Endometrium (tissue), 2 donors: ENCODE results near the gene NTNG2.
"Not testable (repeated sequence)": the region's sequence is repeated elsewhere in the genome, so short reads cannot be mapped to it uniquely, and the experiment has no call there.

ENCODE experiments used
- FAIRE-seq: peaks from 2 replicates; lab custom pipeline; 2012; peaks lifted over from hg19 to GRCh38; lab: Jason Lieb, UNC
- donor health status: control.
- donor health status: control.

Gene NTNG2, protein sequence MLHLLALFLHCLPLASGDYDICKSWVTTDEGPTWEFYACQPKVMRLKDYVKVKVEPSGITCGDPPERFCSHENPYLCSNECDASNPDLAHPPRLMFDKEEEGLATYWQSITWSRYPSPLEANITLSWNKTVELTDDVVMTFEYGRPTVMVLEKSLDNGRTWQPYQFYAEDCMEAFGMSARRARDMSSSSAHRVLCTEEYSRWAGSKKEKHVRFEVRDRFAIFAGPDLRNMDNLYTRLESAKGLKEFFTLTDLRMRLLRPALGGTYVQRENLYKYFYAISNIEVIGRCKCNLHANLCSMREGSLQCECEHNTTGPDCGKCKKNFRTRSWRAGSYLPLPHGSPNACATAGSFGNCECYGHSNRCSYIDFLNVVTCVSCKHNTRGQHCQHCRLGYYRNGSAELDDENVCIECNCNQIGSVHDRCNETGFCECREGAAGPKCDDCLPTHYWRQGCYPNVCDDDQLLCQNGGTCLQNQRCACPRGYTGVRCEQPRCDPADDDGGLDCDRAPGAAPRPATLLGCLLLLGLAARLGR

DNA sequence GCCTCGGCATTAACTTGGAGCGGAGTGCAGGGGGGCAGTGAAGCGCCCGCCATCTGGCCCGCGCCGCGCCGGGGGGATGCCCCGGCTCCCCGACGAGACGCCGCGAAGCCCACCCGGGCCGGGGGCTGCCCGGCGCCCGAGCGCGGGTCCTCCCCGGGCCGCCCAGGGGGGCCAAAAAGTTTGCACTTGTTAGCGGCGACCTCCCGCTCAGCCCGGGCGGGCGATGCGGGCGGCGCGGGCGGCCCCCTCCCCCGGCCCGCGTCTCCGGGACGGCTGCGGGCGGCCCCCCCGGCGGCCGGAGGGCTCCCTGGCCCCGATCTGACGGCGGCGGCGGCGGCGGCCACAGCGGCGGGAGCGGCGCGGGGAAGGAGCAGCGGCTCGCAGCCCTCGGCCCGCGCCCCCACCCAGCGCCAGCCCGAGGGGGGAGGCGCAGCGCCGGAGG, at the start of gene NTNG2:
Gene NTNG2, plus strand, starts transcription at position 316 of the 442 bp plus-strand sequence. CDS start 4,774 bp downstream, outside the sequence.
- no peak for FAIRE-seq

DNA sequence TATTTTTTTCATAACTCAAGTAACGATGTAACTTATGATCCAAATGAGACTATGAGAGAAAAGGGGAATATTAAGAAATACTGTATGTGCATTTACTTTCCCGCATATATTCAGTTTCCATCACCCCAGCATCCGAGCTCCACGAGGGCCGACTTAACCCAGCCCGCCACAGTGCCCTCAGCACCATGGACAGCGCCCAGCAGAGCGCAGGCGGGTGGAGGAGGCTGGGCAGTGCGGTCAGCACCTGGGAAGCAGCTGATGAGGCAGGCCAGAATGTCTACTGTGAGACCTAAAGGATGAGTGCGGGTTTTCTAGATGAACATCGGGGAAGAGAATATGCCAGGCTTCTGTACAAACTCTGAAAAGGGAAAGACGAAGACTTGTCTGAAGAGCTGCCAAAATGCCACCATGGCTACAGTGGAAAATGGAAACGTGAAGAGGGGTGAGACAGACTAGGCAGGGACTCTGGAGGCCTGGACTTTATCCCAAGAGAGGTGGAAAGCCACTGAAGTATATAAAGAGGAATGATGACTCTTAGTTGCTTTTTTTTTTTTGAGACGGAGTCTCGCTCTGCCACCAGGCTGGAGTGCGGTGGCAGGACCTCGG, 47.7 kb upstream of the NTNG2 start:
- FAIRE-seq: no peak

DNA sequence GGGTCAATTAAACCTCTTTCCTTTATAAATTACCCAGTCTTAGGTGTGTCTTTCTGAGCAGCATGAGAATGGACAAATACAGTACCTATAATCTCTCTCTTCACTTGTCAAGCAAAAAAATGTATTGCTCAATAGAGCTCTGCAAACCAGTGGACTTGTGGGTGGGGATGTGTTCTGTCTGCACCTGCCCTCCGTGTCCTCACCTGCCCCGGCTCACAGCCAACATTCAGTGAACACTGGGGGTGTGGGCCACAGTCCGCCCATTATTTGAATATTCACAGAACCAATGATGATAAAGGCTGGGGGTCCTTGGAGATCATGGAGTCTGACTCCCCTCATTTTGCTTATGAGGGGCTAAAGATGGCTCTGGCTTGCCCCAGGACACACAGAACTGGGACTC, 45.3 kb upstream of the NTNG2 start:
- no peak for FAIRE-seq

DNA sequence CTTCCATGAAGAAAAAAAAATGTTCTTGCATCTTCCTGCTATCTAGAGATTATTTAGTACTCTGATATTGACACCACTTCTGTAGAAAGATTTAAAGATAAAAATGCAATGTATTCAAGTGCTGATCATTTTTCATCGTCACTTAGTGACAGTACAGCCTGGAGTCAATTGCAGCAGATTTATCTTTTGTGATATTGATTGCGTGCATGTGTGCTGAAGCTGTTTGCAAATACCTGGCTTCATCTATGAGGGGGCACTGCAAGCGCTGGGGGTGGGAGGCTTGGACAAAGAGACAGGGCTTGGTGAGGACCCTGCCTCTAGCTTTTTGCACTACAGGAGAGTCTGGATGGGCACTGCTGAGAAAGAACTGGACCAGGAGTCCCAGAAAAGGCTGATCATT, 44.2 kb upstream of the NTNG2 start:
- FAIRE-seq: no peak

DNA sequence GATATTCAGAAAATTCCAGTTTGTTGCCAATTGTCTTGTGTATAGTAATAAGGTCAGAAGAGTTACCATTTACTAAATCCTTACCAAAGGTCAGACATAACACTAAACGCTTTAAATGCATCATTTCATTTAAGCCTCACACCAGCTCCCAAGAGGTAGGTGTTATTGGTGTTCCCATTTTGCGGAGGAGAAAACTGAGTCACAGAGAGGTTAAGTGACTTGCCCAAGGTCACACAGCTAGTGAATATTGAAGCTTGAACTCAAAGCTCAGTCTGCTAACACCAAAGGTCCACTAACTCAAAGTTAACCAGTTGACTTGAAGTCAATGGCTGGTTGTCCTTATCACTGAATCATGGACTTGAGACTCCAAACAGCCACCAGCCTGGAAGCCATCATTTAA, 40.8 kb upstream of the NTNG2 start:
- no peak for FAIRE-seq

DNA sequence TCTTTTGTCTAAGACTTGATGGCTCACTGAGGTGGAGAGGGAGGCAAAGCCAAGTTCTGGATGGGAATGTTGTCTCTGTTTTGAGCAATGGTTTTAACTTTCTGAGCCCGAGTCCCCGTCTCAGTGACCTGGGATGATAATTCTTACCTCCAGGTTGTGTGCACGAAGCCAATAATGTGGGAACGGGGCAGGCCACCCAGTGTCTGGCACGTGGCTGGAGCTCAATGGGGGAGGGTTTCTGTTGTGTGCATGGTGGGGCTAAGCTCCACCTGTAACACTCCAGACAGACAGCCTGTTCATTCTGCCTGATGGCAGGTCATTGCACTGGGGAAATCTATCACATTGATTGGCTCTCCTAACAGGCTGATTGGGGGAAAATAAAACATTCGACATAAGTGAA, 37.1 kb upstream of the NTNG2 start:
- no peak for FAIRE-seq

DNA sequence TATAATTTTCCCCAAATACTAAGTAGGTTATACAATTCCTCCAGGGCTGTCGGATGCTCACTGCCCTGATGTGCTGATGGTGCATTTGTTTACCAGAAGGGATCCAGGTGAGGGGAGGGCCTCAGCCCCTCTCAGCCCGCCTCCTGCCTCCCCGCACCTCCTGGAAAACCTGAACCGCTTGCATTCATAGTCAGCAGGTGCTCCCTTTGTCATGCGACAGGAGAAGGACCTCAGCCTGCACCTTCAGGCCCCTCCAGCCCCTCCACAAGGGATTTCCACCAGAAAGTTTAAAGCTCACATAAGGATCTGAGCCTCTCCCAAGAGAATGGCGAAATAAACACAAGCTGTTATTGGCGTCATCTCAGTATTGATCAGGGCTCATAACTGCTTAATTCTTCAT, 36.5 kb upstream of the NTNG2 start:
- no peak for FAIRE-seq

DNA sequence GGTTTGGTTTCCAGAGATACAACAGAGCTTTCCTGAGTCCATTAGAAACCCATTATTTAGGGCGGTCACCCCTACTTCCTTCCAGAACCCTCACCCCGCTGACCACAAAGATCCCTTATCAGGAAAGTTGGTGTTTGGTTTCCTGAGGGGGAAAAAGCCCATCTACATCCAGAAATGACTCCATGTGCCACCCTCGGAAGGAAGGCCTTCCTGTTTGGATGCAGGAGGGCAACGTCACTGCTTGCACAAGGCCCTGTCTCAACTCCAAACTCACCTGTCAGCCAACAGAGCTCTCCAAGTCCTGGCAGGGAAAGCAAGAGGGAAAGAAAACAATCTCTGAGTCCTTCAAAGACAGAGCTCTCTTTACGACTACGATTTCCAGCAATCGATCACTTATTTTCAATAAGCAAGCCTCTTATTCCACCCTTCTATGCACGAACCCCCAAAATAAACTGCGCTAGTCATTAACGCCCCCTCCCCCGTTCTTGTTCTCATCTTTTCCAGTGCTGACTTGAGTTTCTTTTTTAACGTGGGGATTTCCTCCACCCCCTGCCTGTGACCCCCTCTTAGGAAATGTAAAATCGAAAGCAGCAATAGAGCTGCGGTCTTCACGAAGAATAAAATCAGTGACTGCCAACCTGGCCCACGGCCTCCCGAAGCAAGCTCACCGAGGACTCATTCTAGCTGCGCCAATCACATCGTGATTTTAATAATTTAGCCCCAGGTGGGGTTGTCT, 35.7 kb upstream of the NTNG2 start:
- no peak for FAIRE-seq

DNA sequence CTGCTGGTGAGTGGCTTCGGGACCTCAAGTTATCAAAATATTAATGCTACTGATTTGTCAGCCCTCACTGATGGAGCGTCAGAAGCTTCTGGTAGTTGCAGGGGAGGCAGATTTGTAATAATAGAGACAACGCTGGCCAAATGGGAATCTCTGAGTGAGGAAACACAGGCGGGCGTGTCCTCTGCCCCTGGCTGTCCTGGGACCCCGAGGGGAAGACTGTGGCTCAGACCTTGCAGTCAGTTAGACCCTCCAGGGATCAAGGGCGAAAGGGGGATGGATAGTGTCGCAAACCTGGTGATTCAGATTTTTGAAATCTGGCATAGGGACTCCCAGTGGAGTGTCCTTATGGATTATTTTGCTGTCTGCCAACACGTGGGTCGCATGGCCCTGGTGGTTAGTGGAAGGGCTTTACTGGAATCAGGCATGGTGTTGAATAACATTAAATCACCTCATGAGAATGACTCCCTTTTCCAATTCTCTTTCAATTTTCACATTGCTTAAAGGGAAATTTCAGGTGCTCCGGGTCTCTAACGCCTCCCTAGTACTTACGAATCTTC, 35.1 kb upstream of the NTNG2 start:
- FAIRE-seq: no peak

DNA sequence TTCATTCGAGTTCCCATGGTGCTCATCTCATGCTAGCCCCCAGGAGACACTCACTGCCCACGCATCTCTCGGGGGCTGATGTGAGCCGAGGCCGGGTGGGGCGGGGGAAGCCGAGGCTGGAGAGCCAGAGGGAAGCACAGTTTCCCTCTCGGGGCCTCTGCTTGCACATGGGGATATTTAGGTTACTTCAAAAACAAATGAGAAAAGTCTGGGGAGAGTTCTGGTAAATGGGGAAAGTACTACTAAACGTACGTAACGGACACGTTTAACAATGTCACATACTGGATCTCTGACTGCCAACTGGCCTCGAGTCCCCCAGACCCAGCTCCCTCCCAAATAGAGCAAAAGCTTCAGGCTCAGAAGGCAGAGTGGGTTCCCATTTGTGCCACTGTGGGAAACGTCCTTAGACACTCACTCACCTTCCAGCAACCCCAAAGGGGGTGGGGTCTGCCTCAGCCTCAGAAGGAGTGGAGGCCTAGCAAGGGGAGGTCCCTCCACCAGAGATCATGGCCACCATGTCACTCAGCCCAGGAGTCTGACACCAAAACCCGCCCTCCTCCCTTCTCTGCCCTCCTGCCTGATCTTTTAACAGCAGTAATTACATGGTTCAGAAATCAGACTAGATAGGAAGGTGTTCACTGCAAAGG, 33.8 kb upstream of the NTNG2 start:
- FAIRE-seq: no peak

DNA sequence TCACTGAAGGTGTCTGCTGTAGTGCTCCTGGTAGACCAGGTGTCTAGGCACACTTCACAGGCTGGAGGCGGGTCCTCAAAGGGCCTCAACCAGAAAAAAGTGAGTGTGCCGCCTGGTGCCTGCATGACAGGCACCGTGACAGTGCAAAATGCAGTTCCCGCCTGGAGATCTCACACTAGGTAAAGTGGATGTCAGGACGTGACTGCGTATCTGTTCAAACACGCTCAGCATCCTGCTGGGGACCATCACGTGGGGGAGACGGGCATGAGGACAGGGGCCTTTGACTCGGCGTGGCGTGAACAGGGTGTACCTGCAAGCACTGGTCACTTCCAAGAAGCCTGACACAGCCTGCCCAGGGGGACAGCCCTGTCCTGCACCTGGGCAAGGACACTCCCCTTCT, 32.3 kb upstream of the NTNG2 start:
- no peak for FAIRE-seq

DNA sequence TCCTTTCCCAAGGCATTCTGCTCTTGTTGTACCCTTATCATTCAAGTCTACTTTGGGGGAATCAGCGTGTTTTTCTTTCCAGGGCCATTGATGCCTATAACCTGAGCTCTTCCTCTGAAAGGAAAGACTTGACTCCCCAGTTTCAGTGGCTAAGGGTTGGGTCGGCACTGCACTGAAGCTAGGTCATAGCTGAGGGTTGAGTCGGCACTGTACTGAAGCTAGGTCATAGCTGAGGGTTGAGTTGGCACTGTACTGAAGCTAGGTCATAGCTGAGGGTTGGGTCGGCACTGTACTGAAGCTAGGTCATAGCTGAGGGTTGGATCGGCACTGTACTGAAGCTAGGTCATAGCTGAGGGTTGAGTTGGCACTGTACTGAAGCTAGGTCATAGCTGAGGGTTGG, 27.8 kb upstream of the NTNG2 start:
- FAIRE-seq: not testable (repeated sequence)

DNA sequence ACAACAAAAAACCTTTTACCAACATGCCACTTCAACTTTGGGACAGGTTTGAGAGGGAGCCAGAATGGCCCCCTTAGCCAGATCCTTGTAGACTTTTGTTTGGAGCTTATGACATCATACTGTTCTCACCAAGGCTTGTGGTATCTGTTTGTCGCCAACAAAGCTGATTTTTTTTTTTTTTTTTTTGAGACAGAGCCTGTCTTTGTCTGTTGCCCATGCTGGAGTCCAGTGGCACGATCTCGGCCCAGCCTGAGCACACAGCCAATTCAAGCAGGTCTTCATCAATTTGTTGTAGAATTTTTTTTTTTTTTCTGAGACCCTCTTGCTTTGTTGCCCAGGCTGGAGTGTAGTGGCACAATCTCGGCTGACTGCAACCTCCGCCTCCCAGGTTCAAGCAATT, 26.4 kb upstream of the NTNG2 start:
- no peak for FAIRE-seq

DNA sequence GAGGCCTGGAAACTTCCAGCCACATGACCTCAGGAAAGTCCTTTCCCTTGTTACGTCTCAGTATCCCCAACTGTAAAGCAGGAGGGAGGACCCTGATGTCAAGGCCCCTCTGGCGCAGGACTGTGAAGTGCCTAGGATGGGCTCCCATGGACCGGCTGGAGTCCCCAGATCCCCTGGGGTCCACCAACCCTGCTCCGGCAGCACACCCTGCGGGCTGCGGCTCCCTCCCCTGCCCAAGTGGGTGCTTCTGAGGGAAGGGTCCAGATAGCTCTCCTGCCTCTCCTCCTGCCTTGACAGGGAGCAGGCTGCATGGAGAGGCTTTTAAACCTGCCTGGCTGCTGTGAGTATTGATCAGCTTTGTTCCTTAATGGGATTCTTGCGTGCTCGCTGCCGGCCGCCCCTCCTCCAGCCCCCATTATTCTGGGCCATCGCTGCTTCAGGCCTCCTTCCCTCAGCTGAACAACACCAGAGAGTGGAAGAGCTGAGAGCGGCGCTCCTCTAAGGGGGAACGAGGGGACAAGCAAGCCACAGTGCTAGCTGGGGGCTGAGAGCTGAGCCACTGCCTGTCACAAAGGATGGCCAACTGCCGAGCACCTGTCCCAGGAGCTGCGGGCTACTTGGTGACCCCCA, 25.6 kb upstream of the NTNG2 start:
- FAIRE-seq: no peak

DNA sequence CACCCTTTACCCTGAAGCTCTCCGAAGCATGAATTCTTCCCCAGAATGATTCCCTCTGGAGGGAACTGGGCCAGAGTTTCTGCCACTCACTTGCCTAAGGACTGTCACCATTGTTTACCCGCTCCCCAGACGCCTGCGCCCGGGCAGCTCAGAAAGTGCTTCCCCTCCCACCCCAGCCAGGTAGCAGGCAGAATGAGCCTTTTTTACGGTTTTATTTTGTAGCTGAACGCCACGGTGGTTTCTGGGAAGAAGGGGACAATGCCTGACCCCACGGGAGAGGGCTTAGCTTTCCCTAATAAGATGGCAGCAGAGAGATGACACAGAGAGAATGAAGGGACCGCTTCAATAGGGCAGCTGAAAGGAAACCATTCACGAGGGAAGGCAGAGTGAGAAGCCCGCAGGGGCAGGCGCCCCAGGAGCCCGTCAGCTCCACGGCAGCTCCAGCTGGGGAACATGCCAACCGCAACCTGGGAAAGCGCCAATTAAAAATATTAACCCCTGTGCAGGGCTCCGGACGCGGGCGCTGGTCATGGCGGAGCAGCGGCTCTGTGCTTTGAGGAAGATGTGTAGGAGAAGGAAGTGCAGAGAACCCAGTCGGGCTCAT, 20.4 kb upstream of the NTNG2 start:
- FAIRE-seq: no peak

DNA sequence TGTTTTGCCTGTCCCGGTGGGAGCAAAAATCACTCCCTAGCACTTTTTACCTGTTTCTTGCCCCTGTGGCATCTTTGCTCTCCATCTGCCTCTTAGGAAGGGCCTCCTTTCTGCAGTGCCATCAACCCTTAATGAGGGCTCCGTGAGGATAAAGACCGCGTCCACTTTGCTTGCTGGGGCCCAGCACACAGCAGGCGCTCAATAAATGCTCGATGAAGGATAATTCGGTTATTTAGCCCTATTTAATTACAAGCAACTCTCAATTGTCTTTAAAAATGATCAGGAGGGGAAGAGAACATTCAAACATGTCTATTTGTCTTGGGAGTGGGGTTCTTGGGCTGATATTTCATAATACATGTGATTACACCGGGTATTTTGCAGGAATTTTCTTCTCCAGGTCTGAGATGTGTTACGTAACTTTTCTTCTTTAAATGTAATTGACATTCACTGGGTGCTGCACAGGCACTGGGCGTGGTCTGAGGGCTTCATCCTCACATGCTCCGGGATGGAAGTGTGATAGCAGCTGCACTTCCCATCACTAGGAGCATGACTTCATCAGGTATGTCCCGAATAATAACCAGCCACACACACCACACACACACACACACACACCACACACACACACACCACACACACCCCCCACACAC, 19.8 kb upstream of the NTNG2 start:
- FAIRE-seq: no peak

DNA sequence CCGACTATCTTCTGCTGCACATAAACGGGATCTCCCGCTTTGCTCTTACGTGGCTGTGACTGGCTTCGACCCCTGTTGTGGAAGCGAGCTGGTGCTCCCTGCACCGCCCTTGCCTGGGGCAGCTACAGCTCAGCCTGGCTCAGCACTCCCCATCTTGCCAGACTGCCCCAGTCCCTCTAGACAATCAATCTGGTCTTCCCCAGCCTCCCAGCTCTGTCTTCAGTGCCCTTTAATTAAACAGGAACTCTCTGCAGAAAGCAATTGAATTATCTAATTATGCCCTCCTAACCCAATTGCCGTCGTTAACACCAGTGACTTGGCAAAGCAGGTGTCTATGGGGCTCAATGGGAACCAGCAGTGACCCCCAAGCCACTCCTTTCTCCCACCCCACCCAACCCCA, 18.9 kb upstream of the NTNG2 start:
- FAIRE-seq: no peak

DNA sequence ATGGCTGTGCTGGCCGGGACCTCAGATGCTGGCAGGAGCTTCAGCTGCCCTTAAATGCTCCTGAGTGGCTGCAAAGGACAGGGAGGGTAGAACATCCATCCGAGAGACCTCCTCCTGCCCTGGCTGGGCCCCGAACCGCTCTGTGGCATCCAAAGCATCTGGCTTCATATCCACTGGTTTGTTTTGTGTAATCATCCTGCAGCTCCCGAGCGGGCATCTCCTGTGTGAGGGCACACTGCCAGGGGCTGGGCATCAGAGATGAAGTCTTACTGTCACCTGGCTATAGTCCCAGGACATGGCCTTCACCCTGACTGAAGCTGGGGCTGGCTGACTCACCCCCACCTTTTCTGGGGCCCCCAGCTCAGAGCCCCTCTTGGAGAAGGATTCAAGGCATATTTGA, 18.5 kb upstream of the NTNG2 start:
- FAIRE-seq: no peak

DNA sequence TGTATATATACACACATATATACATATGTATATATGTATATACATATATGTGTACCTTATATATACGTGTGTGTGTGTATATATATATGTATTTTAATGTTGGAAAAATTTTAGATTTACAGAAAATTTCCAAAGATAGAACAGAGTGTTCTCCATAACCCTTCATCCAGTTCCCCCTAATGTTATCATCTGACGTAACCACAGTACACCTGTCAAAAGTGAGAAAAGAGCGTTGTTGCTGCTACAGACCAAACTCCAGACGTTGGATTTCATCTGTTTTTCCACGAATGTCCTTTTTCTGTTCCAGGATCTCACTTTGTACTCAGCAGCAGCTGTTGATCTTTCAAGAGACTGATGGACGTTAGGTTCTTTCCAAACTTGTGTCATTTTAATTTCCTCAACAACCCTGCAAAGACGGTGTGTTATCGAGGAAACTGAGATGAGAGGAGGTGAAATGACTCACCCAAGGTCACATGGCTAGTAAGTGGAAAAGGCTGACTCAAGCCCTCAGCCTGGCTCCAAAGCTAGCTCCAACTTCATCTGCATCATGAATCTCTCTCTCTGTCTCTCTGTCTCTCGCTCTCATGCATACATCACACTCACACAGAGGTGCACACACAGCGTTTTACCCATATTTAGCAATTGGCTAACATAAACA, 17.0 kb upstream of the NTNG2 start:
- no peak for FAIRE-seq

DNA sequence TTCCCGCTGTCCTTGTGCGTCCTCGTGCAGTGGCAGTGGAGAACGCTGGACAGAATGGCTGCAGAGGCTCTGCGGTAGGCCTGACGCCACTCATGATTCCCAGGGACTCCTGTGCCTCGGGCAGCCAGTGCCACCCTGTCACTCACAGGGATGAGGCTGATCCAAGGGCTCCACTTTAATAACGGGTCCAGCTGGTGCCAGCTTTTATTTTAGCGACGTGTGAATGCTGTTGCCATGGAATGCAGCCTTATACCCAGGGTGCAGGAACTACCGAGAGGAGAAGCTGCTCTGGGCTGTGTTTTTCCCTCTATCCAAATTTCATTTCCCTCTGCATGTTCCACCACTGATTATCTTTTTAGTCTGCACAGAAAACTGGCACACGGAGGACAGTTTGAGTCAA, 15.8 kb upstream of the NTNG2 start:
- no peak for FAIRE-seq
